BE2C (cell line): ENCODE data around the gene BCL7B.
"Not testable (repeated sequence)": the region's sequence is repeated elsewhere in the genome, so short reads cannot be mapped to it uniquely, and the experiment has no call there.

ENCODE experiments used
- DNase-seq: peaks from one replicate; pipeline ENCODE4 v3.0.0-alpha.2; 2020
- H3K27me3 ChIP-seq: fragments of 250-450 bp; sonication (Bioruptor Pico); 2 replicates; pipeline ENCODE4 v1.5.1; 2020; ENCODE audit warnings: mild to moderate bottlenecking
- H3K36me3 ChIP-seq: fragments of 250-450 bp; sonication (Bioruptor Pico); 2 replicates; pipeline ENCODE4 v1.5.1; 2020; ENCODE audit warnings: mild to moderate bottlenecking
- H3K4me1 ChIP-seq: fragments of 250-450 bp; sonication (Bioruptor Pico); 2 replicates; pipeline ENCODE4 v1.5.1; 2020
- H3K4me3 ChIP-seq: 2 replicates; pipeline ENCODE4 v1.5.1; 2011; ENCODE audit warnings: low read depth, low read length
- H3K9me3 ChIP-seq: fragments of 250-450 bp; sonication (Bioruptor Pico); 2 replicates; pipeline ENCODE4 v1.5.1; 2020
- CTCF ChIP-seq: IDR thresholded peaks from 2 replicates; pipeline ENCODE4 v1.5.1; 2012; ENCODE audit warnings: mild to moderate bottlenecking, low read depth, low read length

Gene BCL7B

DNA sequence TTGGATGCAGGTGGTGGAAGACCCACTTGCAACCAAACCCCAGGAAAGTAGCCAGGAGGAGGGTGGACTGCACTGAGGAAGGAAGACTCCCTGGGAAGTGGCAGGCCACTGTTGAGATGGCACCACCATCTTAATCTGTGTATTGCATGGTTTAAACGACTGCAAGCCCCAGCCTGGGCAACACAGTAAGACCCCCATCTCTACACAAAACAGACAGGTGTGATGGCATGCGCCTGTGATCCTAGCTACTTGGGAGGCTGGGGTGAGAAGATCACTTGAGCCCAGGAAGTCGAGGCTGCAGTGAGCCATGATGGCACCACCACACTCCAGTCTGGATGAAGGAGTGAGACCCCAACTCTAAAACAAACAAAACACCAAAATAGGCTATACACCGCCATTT is 9.7 kb upstream of the BCL7B start:
- DNase-seq, result no peak
- no peak for TF ChIP-seq CTCF
- no peaks in the 10 kb centered on the region for H3K4me1 ChIP-seq

GRCh38 chr7:73566431-73566830 is 8.9 kb upstream of the BCL7B start:
- DNase-seq, H3K4me1 ChIP-seq, H3K4me3 ChIP-seq, H3K9me3 ChIP-seq, H3K27me3 ChIP-seq: not testable (repeated sequence)
- H3K36me3 ChIP-seq, result peaks cover 20% of the 10 kb centered on the region

More for the DNA sequence above, 9.7 kb upstream of the BCL7B start:
- Histone ChIP-seq H3K36me3 (peaks cover 24% of the 10 kb centered on the region), H3K9me3 (no peaks in the 10 kb centered on the region), H3K27me3 (peaks cover 4% of the 10 kb centered on the region; the same call in 1 of the 2 replicates), H3K4me3 (no peak overlapping the region)

DNA sequence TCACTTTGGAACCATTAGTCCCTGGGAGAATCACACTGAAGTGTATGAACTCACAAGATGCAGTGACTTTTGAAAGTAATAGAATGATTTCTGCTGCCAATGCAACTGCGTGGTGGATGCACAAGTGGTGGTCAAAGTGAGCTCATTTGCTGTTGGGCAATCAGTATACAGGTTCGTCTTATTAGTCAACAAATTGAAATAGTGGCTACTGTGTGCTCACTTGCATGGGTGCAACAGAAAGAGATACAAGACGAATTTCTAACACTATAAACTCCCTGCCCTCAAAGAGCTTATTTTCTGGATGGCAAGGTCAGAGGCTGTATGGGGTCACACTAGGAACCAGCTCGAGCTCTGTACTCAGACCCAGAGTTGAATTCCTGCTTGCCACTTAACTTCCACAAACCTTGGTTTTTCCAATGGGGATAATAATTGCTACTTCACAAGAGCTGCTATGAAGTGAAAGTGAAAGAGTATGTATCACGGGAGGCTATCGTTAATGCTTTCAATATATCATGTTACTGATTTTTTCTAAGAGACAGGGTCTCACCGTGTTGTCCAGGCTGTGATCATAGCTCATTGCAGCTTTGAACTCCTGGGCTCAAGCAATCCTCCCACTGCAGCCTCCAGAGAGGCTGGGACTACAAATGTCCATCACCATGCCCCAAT is 8.3 kb upstream of the BCL7B start:
- Histone ChIP-seq H3K4me1 (no peaks in the 10 kb centered on the region), H3K4me3 (no peak overlapping the region), H3K36me3 (peaks cover 13% of the 10 kb centered on the region), H3K27me3 (peaks cover 4% of the 10 kb centered on the region; the same call in 1 of the 2 replicates), H3K9me3 (no peaks in the 10 kb centered on the region)
- TF ChIP-seq CTCF, result no peak
- no peak for DNase-seq

DNA sequence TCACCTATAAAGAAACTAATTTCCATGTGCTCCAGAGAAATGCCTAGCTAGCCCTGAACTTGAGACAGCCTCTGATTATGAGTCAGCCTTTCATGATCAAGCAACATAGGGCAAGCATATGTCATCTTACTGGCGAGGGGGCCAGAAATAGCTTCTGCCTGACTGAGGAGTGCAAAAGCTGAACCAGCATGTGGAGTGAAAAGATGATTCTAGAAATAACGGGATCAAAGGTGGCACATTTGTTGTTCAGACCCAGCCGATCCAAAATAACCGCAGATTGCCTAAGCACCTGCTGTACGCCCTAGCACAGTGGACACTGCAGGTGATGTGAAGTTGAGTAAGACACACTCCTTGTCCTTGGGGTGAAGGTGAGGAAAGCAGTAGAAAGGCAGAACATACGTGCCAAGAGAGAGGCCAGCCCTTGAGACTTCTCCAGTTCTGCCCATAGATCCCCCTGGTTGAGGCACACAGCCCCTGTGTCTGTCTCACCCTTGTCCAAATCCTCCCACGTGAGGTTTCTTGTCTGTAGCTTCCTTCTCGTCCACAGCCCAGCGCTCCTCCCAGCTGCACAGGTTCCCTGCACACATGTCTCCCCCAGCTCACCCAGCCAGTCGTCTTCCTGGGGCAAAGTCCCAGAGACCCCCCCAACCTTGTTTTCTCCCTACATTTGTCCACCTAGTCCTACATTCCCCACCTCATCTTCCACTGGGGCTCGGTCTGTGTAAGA is 2.8 kb upstream of the BCL7B start:
- no peak for DNase-seq
- Histone ChIP-seq H3K4me3 (no peak overlapping the region), H3K4me1 (no peaks in the 10 kb centered on the region), H3K36me3 (no peaks in the 10 kb centered on the region), H3K27me3 (peaks cover 4% of the 10 kb centered on the region; the same call in 1 of the 2 replicates), H3K9me3 (no peaks in the 10 kb centered on the region)
- no peak for TF ChIP-seq CTCF

- no peak for TF ChIP-seq CTCF
- Histone ChIP-seq H3K4me3 (peak overlapping the region; percentile 69), H3K9me3 (no peaks in the 10 kb centered on the region)
Measured at GRCh38 chr7:73557108-73557396, 438 bp downstream of the BCL7B start.

DNA sequence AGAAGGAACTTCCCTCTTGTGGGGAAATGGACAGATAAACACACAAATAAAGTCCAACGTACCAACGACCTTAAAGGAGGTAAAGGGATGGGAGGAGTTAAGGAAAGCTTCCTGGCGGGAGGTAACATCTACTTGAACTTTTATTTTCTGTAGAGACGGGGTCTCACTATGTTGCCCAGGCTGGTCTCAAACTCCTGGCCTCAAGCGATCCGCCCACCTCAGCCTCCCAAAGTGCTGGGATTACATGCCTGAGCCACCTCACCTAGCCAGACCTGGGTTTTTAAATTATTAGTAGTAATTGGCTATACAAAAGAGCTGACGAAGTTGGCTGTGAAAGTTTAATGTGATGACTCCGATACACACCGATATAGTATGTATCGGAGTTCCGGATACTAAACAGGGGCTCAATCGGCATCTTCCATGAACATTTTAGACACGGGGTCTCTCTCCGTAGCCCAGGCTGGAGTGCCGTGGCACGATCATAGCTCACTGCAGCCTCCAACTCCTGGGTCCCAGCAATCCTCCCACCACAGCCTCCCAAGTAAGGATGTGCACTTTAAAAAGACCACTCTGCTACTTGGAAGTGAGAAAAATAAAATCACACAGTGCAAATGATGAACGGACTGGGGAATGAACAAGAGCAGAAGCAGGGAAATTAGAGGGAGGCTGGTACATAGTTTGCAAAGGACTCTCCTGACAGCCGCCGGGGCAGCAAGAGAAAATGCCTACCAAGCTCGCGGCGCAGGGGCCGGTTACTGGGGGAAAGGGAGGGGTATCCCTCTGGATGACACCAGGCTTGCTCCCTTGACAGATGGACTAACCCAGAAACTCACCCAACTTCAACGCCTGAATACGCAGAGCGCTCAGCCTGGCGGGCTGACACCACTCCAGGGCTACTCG is 1.0 kb downstream of the BCL7B start:
- Histone ChIP-seq H3K4me1 (no peaks in the 10 kb centered on the region), H3K4me3 (peak overlapping the region; percentile 69), H3K27me3 (no peaks in the 10 kb centered on the region), H3K9me3 (no peaks in the 10 kb centered on the region), H3K36me3 (peaks cover 9% of the 10 kb centered on the region)
- no peak for TF ChIP-seq CTCF
- DNase-seq, result no peak

More at GRCh38 chr7:73557108-73557396, 438 bp downstream of the BCL7B start:
- no peaks in the 10 kb centered on the region for H3K4me1 ChIP-seq
- peaks cover 3% of the 10 kb centered on the region for H3K36me3 ChIP-seq
- H3K27me3 ChIP-seq, result no peaks in the 10 kb centered on the region
- peak; percentile 97 for DNase-seq
